ENCODE measurements around the gene RRP9.

- TF ChIP-seq, protein P1, sequence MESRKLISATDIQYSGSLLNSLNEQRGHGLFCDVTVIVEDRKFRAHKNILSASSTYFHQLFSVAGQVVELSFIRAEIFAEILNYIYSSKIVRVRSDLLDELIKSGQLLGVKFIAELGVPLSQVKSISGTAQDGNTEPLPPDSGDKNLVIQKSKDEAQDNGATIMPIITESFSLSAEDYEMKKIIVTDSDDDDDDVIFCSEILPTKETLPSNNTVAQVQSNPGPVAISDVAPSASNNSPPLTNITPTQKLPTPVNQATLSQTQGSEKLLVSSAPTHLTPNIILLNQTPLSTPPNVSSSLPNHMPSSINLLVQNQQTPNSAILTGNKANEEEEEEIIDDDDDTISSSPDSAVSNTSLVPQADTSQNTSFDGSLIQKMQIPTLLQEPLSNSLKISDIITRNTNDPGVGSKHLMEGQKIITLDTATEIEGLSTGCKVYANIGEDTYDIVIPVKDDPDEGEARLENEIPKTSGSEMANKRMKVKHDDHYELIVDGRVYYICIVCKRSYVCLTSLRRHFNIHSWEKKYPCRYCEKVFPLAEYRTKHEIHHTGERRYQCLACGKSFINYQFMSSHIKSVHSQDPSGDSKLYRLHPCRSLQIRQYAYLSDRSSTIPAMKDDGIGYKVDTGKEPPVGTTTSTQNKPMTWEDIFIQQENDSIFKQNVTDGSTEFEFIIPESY (IDR thresholded peaks at IDR 0.05), result no peak
- TF ChIP-seq, protein P2, sequence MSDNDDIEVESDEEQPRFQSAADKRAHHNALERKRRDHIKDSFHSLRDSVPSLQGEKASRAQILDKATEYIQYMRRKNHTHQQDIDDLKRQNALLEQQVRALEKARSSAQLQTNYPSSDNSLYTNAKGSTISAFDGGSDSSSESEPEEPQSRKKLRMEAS (IDR thresholded peaks at IDR 0.05), result no peak
- no peak for TF ChIP-seq CTCF (IDR thresholded peaks at IDR 0.05; ENCODE audit: low read depth, low read length, missing input control)
- TF ChIP-seq REST (IDR thresholded peaks at IDR 0.05), result no peak
- TF ChIP-seq TAF1 (conservative IDR thresholded peaks at IDR 0.05), result no peak
- no peak for TF ChIP-seq JUND (IDR thresholded peaks at IDR 0.05)
- TF ChIP-seq NR2F2 (IDR thresholded peaks at IDR 0.05), result no peak
- no peak for TF ChIP-seq RAD21 (IDR thresholded peaks at IDR 0.05)
These were observed 849 bp downstream of the RRP9 start for GRCh38 chr3:51940648-51941462.
